ENCODE data around the gene IQCE. TPM values are rescaled to one million over a fixed set of nuclear protein-coding genes. Genes with fewer than 3 reads are reported as not detected.

Gene IQCE
- total RNA-seq, 1 donor from 2014 or later, result 5.2 TPM

- peaks cover 0 to 31% of the 10 kb centered on the region in 2 donors for H3K36me3 ChIP-seq
- no peak overlapping the region for H3K4me3 ChIP-seq
- no peaks in the 10 kb centered on the region for H3K27me3 ChIP-seq
- TF ChIP-seq POLR2AphosphoS5 (IDR thresholded peaks at IDR 0.05; ENCODE audit: insufficient read depth in 1 of 2, low read depth in 1 of 2) (no peak), CTCF (IDR thresholded peaks at IDR 0.05) (no peak), POLR2A (IDR thresholded peaks at IDR 0.05) (no peak)
- no peaks in the 10 kb centered on the region for H3K9me3 ChIP-seq
- no peaks in the 10 kb centered on the region for H3K4me1 ChIP-seq
- DNase-seq (ENCODE audit: extremely low spot score in 2 of 2), result no peak
- intact Hi-C loops (cut with DNase I), result no loop called here
- H3K27ac ChIP-seq, result no peak overlapping the region
These were observed 93.3 kb downstream of the IQCE start for GRCh38 chr7:2651847-2652735.

- intact Hi-C loops (cut with DNase I), result no loop called here
- no peak overlapping the region for H3K4me3 ChIP-seq
- peaks cover 0 to 28% of the 10 kb centered on the region in 2 donors for H3K36me3 ChIP-seq
- no peaks in the 10 kb centered on the region for H3K9me3 ChIP-seq
- no peak overlapping the region for H3K27ac ChIP-seq
- H3K4me1 ChIP-seq, result no peaks in the 10 kb centered on the region
- no peak for DNase-seq (ENCODE audit: extremely low spot score in 2 of 2)
- no peak for TF ChIP-seq POLR2A (IDR thresholded peaks at IDR 0.05)
- no peak for TF ChIP-seq CTCF (IDR thresholded peaks at IDR 0.05)
- TF ChIP-seq POLR2AphosphoS5 (IDR thresholded peaks at IDR 0.05; ENCODE audit: insufficient read depth in 1 of 2, low read depth in 1 of 2), result no peak
- no peaks in the 10 kb centered on the region for H3K27me3 ChIP-seq
These were observed 93.9 kb downstream of the IQCE start for GRCh38 chr7:2652736-2653060.

- Histone ChIP-seq H3K27ac (no peak overlapping the region), H3K9me3 (no peaks in the 10 kb centered on the region), H3K27me3 (no peaks in the 10 kb centered on the region), H3K36me3 (peaks cover 0 to 28% of the 10 kb centered on the region in 2 donors), H3K4me1 (no peaks in the 10 kb centered on the region), H3K4me3 (no peak overlapping the region)
- no peak for TF ChIP-seq CTCF (IDR thresholded peaks at IDR 0.05)
- TF ChIP-seq POLR2AphosphoS5 (IDR thresholded peaks at IDR 0.05; ENCODE audit: insufficient read depth in 1 of 2, low read depth in 1 of 2), result no peak
- no peak for TF ChIP-seq POLR2A (IDR thresholded peaks at IDR 0.05)
- DNase-seq (ENCODE audit: extremely low spot score in 2 of 2), result no peak
- intact Hi-C loops (cut with DNase I), result no loop called here
These were observed 95.3 kb downstream of the IQCE start for GRCh38 chr7:2654059-2654458.

- Histone ChIP-seq H3K27ac (no peak overlapping the region), H3K36me3 (peaks cover 0 to 17% of the 10 kb centered on the region in 2 donors), H3K27me3 (no peaks in the 10 kb centered on the region), H3K4me3 (no peak overlapping the region), H3K4me1 (no peaks in the 10 kb centered on the region), H3K9me3 (no peaks in the 10 kb centered on the region)
- TF ChIP-seq POLR2A (IDR thresholded peaks at IDR 0.05), result no peak
- no peak for TF ChIP-seq POLR2AphosphoS5 (IDR thresholded peaks at IDR 0.05; ENCODE audit: insufficient read depth in 1 of 2, low read depth in 1 of 2)
- no peak for TF ChIP-seq CTCF (IDR thresholded peaks at IDR 0.05)
- DNase-seq (ENCODE audit: extremely low spot score in 2 of 2), result no peak
- intact Hi-C loops (cut with DNase I), result no loop called here
These were observed 97.3 kb downstream of the IQCE start for GRCh38 chr7:2655870-2656614.
